ENCODE measurements around the gene PIK3R5.

The PIK3R5 gene

GRCh38 chr17:8900626-8901585, 64.6 kb downstream of the PIK3R5 start:
- no peak for DNase-seq

- no peak for DNase-seq
Measured at GRCh38 chr17:8900207-8900606, 65.3 kb downstream of the PIK3R5 start.

- no peak for DNase-seq
Measured at GRCh38 chr17:8898636-8899035, 66.9 kb downstream of the PIK3R5 start.

GRCh38 chr17:8898126-8898525, 67.4 kb downstream of the PIK3R5 start:
- DNase-seq = no peak

- no peak for DNase-seq
Measured at GRCh38 chr17:8896641-8897635, 68.6 kb downstream of the PIK3R5 start.

- no peak for DNase-seq
Measured at GRCh38 chr17:8896087-8896486, 69.4 kb downstream of the PIK3R5 start.

GRCh38 chr17:8894673-8895578, 70.6 kb downstream of the PIK3R5 start:
- DNase-seq = peak in 22 of 56 donors; percentile 3 to 71 (median 16)

- no peak for DNase-seq
Measured at GRCh38 chr17:8894202-8894671, 71.3 kb downstream of the PIK3R5 start.

- DNase-seq = no peak
Measured at GRCh38 chr17:8893621-8894201, 71.8 kb downstream of the PIK3R5 start.

- no peak for DNase-seq
Measured at GRCh38 chr17:8893059-8893458, 72.4 kb downstream of the PIK3R5 start.

- DNase-seq = no peak
Measured at GRCh38 chr17:8892338-8892690, 73.2 kb downstream of the PIK3R5 start.

- DNase-seq = no peak
Measured at GRCh38 chr17:8890671-8891070, 74.8 kb downstream of the PIK3R5 start.

- DNase-seq = no peak
Measured at GRCh38 chr17:8889458-8890210, 75.9 kb downstream of the PIK3R5 start.

- no peak for DNase-seq
Measured at GRCh38 chr17:8888704-8889302, 76.7 kb downstream of the PIK3R5 start.

- DNase-seq = peak in 1 of 56 donors; percentile 11
Measured at GRCh38 chr17:8887834-8888703, 77.4 kb downstream of the PIK3R5 start.

GRCh38 chr17:8887301-8887700, 78.2 kb downstream of the PIK3R5 start:
- no peak for DNase-seq

- no peak for DNase-seq
Measured at GRCh38 chr17:8885967-8886684, 79.4 kb downstream of the PIK3R5 start.

All from amygdala (tissue), 56 donors.